PC-9 (cell line): ENCODE results near the gene MUSK. TPM values are rescaled to one million over a fixed set of nuclear protein-coding genes. Genes with fewer than 3 reads are reported as not detected.

Experiments
- BruUV-seq: library from RNA; stranded (reverse); fragments of 400-500 nt; replicated peaks from 2 replicates; lab custom pipeline; 2021; lab: Mats Ljungman, UMichigan
- CTCF ChIA-PET: fragments of 300-600 bp; sonication (Branson Sonifier 250); formaldehyde crosslinking; loops from one replicate; lab custom pipeline; 2022; ENCODE audit warnings: antibody characterized with exemption; lab: Charles Lee
- POLR2A ChIA-PET: fragments of 300-600 bp; sonication (Branson Sonifier 250); formaldehyde crosslinking; loops from one replicate; lab custom pipeline; 2022; ENCODE audit warnings: antibody characterized with exemption; ENCODE audit not compliant: unreplicated experiment; lab: Charles Lee
- DNase-seq, 2 experiments: peaks; one replicate each; pipeline versions ENCODE4 v3.0.0 to v3.0.0-alpha.2; 2015 to 2022; ENCODE audit warnings: mixed read lengths in 1 of 2
- H2AFZ ChIP-seq: fragments of 200-600 bp; sonication (generic); 2 replicates; pipeline ENCODE4 v1.8.1; 2017; ENCODE audit warnings: antibody characterized with exemption
- H3F3A ChIP-seq: fragments of 200-600 bp; sonication (generic); 2 replicates; pipeline ENCODE4 v1.8.1; 2017; ENCODE audit warnings: antibody characterized with exemption, mild to moderate bottlenecking, low read depth; ENCODE audit not compliant: insufficient read depth
- H3K27ac ChIP-seq: fragments of 200-600 bp; sonication (generic); 2 replicates; pipeline ENCODE4 v1.6.1; 2016; ENCODE audit warnings: mixed run types
- H3K27me3 ChIP-seq: fragments of 200-600 bp; sonication (generic); 2 replicates; pipeline ENCODE4 v1.6.1; 2016; ENCODE audit warnings: low read depth, mixed run types; ENCODE audit not compliant: insufficient read depth
- H3K36me3 ChIP-seq: fragments of 200-600 bp; sonication (generic); 2 replicates; pipeline ENCODE4 v1.6.1; 2016; ENCODE audit warnings: low read depth, mixed run types
- H3K4me1 ChIP-seq: fragments of 200-600 bp; sonication (generic); replicated peaks from 2 replicates; pipeline ENCODE4 v1.6.1; 2016; ENCODE audit warnings: mixed run types; ENCODE audit not compliant: insufficient read depth
- H3K4me2 ChIP-seq: fragments of 200-600 bp; sonication (generic); 2 replicates; pipeline ENCODE4 v1.6.1; 2017; ENCODE audit warnings: mixed run types
- H3K4me3 ChIP-seq: fragments of 200-600 bp; sonication (generic); 2 replicates; pipeline ENCODE4 v1.6.1; 2016; ENCODE audit warnings: mixed run types
- H3K79me2 ChIP-seq: fragments of 200-600 bp; sonication (generic); 2 replicates; pipeline ENCODE4 v1.6.1; 2017; ENCODE audit warnings: low read depth, mixed run types
- H3K9me2 ChIP-seq: fragments of 200-600 bp; sonication (generic); 2 replicates; pipeline ENCODE4 v1.8.1; 2017; ENCODE audit warnings: mild to moderate bottlenecking; ENCODE audit not compliant: insufficient read depth
- H3K9me3 ChIP-seq: fragments of 200-600 bp; sonication (generic); 2 replicates; pipeline ENCODE4 v1.8.1; 2016; ENCODE audit warnings: low read depth; ENCODE audit not compliant: insufficient read depth
- H4K20me1 ChIP-seq: fragments of 200-600 bp; sonication (generic); 2 replicates; pipeline ENCODE4 v1.8.1; 2017; ENCODE audit not compliant: insufficient read depth
- CTCF ChIP-seq: fragments of 200-600 bp; sonication (generic); conservative IDR thresholded peaks from 2 replicates; pipeline ENCODE4 v1.6.1; 2017; ENCODE audit warnings: mixed run types, antibody characterized with exemption, mild to moderate bottlenecking, moderate library complexity
- EZH2 ChIP-seq: fragments of 200-600 bp; sonication (generic); IDR thresholded peaks from 2 replicates; pipeline ENCODE4 v1.8.0; 2017; ENCODE audit warnings: antibody characterized with exemption, low read depth
- intact Hi-C: fragments of 100-400 bp; cut with micrococcal nuclease; formaldehyde crosslinking; loops from one replicate; pipeline ENCODE4 v1.10.0; 2022; ENCODE audit not compliant: unreplicated experiment
- total RNA-seq: library from RNA; stranded (reverse); gene quantifications from 2 replicates; pipeline ENCODE4 v1.2.3, GENCODE V29; 2021

MUSK gene
- total RNA-seq, 1 experiment from 2014 or later, result not detected

GRCh38 chr9:110650991-110651411 lies 17.6 kb upstream of the MUSK start:
- Histone ChIP-seq H3K9me2 (no peaks in the 10 kb centered on the region), H3K79me2 (no peaks in the 10 kb centered on the region), H3K9me3 (no peaks in the 10 kb centered on the region), H3K27me3 (no peaks in the 10 kb centered on the region), H3F3A (no peaks in the 10 kb centered on the region), H4K20me1 (no peaks in the 10 kb centered on the region), H3K4me2 (no peak overlapping the region), H3K36me3 (no peaks in the 10 kb centered on the region), H3K27ac (no peak overlapping the region), H3K4me3 (no peak overlapping the region), H2AFZ (no peak overlapping the region), H3K4me1 (no peaks in the 10 kb centered on the region)
- CTCF ChIA-PET, result no interaction called here
- intact Hi-C loops, result no loop called here
- TF ChIP-seq EZH2, result no peak
- TF ChIP-seq CTCF, result no peak
- BruUV-seq, result no TSS peak
- no peak for DNase-seq
- POLR2A ChIA-PET, result no interaction called here

- Histone ChIP-seq H3K36me3 (no peaks in the 10 kb centered on the region), H3K79me2 (no peaks in the 10 kb centered on the region), H3F3A (no peaks in the 10 kb centered on the region), H3K4me2 (no peak overlapping the region), H3K9me3 (no peaks in the 10 kb centered on the region; the same call in 1 of the 2 replicates), H4K20me1 (no peaks in the 10 kb centered on the region), H3K27me3 (no peaks in the 10 kb centered on the region), H3K4me1 (no peaks in the 10 kb centered on the region), H2AFZ (no peak overlapping the region), H3K4me3 (no peak overlapping the region), H3K27ac (no peak overlapping the region), H3K9me2 (no peaks in the 10 kb centered on the region)
- intact Hi-C loops, result no loop called here
- DNase-seq, result no peak
- no peak for TF ChIP-seq CTCF
- TF ChIP-seq EZH2, result no peak
- POLR2A ChIA-PET, result interaction anchor here (0.6 kb wide), 1 partner anchor 924 kb away, joined by 3 read pairs; no protein-coding TSS in a partner anchor
- CTCF ChIA-PET, result no interaction called here
- no TSS peak for BruUV-seq
Observed at GRCh38 chr9:110655754-110656641, 12.6 kb upstream of the MUSK start.

- Histone ChIP-seq H3K27ac (no peak overlapping the region), H3K27me3 (no peaks in the 10 kb centered on the region), H3K9me2 (peaks cover 4% of the 10 kb centered on the region; the same call in 1 of the 2 replicates), H3K4me3 (no peak overlapping the region), H3K9me3 (no peaks in the 10 kb centered on the region; the same call in 1 of the 2 replicates), H4K20me1 (no peaks in the 10 kb centered on the region), H2AFZ (no peak overlapping the region), H3K79me2 (no peaks in the 10 kb centered on the region), H3F3A (no peaks in the 10 kb centered on the region), H3K36me3 (no peaks in the 10 kb centered on the region), H3K4me1 (no peaks in the 10 kb centered on the region), H3K4me2 (no peak overlapping the region)
- TF ChIP-seq CTCF (no peak), EZH2 (no peak)
- no TSS peak for BruUV-seq
- POLR2A ChIA-PET, result no interaction called here
- CTCF ChIA-PET, result interaction anchor here (0.6 kb wide), 1 partner anchor 103 kb away, joined by 4 read pairs; no protein-coding TSS in a partner anchor
- intact Hi-C loops, result no loop called here
- DNase-seq, result no peak
Observed at GRCh38 chr9:110659891-110660541, 8.6 kb upstream of the MUSK start.
